Measurements from ENCODE around the gene ALG12. TPM values are rescaled to one million over a fixed set of nuclear protein-coding genes. Genes with fewer than 3 reads are reported as not detected.
A peak's percentile ranks its signal among the peaks of the same experiment; 100 is the strongest.

The ALG12 gene
- total RNA-seq, 4 donors from 2014 or later: 17.3 to 25.5 (median 22.1) TPM

DNA sequence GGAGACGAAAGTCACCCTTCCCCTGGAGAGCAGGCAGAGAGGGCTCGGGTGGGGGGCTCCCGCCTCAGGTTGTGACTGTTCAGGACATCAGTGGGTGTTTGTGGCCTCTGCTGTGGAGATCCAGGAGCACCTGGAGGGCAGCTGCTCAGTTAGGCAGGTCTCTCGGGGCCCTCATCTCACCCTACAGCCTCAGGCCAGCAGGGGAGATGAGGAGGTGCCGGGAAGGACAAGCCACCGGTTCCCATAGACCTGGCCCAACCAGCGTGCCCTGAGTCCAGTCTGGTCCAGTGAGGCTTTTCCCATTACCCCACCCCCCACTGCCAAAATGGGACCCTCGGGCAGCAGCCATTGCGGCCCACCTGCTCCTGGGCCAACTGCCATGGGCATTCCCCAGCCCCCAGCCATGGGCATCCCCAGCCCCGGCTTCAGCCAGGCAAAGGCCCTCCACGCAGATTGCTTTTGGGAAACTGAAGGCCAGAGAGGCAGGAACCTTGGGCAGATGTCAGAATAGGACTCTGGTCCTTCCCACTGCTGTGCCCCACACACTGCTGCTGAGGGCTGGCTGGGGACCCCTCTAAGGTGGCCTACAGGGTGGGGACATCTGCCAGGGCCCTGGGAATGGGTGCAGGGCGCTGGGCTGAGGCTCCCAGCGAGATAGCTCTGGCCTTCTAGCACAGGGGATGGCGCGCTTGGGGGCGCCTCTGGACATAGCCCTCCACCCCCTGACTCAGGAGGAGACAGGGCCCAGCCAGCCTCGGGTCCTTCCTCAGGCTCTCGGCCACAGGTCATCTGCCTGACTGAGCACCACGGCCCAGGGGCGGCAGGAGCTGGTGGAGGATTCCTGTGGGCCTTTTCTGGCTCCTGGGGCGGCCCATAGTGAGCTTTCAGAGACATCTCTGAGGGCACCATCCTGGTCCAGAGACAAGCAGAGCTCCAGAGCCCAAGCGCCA lies 47.1 kb upstream of the ALG12 start:
- peak overlapping the region; percentile 75 to 86 (median 76) for H3K27ac ChIP-seq
- H3K4me3 ChIP-seq: no peak overlapping the region
- H3K36me3 ChIP-seq: peaks cover 0 to 40% (median 0%) of the 10 kb centered on the region in 3 donors
- TF ChIP-seq, protein P1, sequence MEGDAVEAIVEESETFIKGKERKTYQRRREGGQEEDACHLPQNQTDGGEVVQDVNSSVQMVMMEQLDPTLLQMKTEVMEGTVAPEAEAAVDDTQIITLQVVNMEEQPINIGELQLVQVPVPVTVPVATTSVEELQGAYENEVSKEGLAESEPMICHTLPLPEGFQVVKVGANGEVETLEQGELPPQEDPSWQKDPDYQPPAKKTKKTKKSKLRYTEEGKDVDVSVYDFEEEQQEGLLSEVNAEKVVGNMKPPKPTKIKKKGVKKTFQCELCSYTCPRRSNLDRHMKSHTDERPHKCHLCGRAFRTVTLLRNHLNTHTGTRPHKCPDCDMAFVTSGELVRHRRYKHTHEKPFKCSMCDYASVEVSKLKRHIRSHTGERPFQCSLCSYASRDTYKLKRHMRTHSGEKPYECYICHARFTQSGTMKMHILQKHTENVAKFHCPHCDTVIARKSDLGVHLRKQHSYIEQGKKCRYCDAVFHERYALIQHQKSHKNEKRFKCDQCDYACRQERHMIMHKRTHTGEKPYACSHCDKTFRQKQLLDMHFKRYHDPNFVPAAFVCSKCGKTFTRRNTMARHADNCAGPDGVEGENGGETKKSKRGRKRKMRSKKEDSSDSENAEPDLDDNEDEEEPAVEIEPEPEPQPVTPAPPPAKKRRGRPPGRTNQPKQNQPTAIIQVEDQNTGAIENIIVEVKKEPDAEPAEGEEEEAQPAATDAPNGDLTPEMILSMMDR (IDR thresholded peaks at IDR 0.05): no peak
- TF ChIP-seq POLR2A (IDR thresholded peaks at IDR 0.05): no peak
- peak in 2 of 3 donors; percentile 45 to 56 for DNase-seq
- H3K4me1 ChIP-seq: peaks cover 6 to 67% (median 41%) of the 10 kb centered on the region in 4 donors
- H3K27me3 ChIP-seq: no peaks in the 10 kb centered on the region
- peaks cover 0 to 3% (median 0%) of the 10 kb centered on the region in 4 donors for H3K9me3 ChIP-seq

DNA sequence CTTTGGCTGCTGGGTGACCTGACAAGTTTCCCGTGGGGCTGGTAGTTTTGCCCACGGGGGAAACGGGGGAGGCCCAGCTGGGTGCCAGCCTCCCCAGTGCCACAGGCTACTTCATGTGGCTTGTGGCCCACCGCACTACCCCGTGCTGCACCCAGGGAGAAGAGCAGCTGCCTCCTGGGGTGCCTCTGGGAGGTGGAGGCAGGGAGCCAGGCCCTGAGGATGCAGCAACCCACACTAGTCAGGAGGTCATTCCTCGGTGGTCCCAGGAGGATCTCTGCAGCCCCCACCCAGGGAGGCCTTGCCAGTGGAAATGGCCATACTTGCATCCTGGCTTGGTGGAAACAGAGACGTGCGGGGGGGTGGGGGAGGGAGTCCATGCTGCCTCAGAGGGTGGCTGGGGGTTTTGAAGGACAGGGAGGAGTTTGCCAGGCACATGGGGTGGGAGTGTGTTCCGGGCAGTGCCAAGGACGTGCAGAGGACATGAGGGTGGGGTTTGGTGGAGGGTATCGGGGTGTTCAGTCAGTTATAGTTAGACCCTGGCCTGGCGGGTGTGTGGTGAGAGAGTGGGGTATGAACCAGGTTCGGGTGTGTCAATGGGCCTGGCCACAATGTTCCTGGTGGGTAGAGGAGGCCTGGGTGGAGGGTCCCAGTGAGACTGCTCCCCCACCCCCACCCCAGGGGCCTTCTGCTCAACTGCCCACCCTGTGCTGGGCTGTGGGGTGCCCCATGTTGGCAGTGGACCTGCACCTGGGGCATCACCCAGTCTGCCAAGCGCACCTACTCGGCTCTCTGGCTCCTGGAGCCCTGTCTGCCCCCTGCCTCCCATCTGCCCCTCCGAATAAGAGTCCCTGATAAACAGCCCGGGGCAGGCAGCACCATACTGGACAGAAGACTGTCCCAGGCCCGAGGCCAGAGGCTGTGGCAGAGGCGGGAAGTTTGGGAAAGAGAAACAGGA lies 46.2 kb upstream of the ALG12 start:
- Histone ChIP-seq H3K4me1 (peaks cover 0 to 65% (median 42%) of the 10 kb centered on the region in 4 donors), H3K27me3 (no peaks in the 10 kb centered on the region), H3K9me3 (peaks cover 0 to 3% (median 0%) of the 10 kb centered on the region in 4 donors), H3K27ac (peak overlapping the region; percentile 86 to 99 (median 98)), H3K4me3 (peak overlapping the region in 2 of 4 donors; percentile 96 to 99), H3K36me3 (peaks cover 0 to 40% (median 0%) of the 10 kb centered on the region in 3 donors)
- DNase-seq: peak in 2 of 3 donors; percentile 45 to 51
- TF ChIP-seq POLR2A (IDR thresholded peaks at IDR 0.05): no peak
- TF ChIP-seq, protein P1 (IDR thresholded peaks at IDR 0.05): no peak

DNA sequence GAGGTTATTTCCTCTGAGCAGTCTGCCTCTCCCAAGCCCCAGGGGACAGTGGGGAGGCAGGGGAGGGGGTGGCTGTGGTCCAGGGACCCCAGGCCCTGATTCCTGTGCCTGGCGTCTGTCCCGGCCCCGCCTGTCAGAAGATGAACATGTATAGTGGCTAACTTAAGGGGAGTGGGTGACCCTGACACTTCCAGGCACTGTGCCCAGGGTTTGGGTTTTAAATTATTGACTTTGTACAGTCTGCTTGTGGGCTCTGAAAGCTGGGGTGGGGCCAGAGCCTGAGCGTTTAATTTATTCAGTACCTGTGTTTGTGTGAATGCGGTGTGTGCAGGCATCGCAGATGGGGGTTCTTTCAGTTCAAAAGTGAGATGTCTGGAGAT lies 45.4 kb upstream of the ALG12 start:
- Histone ChIP-seq H3K9me3 (peaks cover 0 to 3% (median 0%) of the 10 kb centered on the region in 4 donors), H3K27ac (peak overlapping the region; percentile 86 to 99 (median 98)), H3K27me3 (no peaks in the 10 kb centered on the region), H3K36me3 (peaks cover 0 to 40% (median 0%) of the 10 kb centered on the region in 3 donors), H3K4me3 (peak overlapping the region in 3 of 4 donors; percentile 65 to 99 (median 96)), H3K4me1 (peaks cover 3 to 67% (median 44%) of the 10 kb centered on the region in 4 donors)
- peak in 1 of 3 donors; percentile 47 for DNase-seq
- TF ChIP-seq POLR2A (IDR thresholded peaks at IDR 0.05): no peak

DNA sequence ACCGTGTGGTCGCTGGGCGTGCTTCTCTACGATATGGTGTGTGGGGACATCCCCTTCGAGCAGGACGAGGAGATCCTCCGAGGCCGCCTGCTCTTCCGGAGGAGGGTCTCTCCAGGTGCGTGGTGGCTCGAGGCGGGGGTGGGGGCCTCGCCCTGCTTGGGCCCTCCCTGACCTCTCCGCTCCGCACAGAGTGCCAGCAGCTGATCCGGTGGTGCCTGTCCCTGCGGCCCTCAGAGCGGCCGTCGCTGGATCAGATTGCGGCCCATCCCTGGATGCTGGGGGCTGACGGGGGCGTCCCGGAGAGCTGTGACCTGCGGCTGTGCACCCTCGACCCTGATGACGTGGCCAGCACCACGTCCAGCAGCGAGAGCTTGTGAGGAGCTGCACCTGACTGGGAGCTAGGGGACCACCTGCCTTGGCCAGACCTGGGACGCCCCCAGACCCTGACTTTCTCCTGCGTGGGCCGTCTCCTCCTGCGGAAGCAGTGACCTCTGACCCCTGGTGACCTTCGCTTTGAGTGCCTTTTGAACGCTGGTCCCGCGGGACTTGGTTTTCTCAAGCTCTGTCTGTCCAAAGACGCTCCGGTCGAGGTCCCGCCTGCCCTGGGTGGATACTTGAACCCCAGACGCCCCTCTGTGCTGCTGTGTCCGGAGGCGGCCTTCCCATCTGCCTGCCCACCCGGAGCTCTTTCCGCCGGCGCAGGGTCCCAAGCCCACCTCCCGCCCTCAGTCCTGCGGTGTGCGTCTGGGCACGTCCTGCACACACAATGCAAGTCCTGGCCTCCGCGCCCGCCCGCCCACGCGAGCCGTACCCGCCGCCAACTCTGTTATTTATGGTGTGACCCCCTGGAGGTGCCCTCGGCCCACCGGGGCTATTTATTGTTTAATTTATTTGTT lies 44.8 kb upstream of the ALG12 start:
- Histone ChIP-seq H3K27me3 (no peaks in the 10 kb centered on the region), H3K4me3 (peak overlapping the region; percentile 65 to 100 (median 98)), H3K9me3 (peaks cover 0 to 3% (median 0%) of the 10 kb centered on the region in 4 donors), H3K36me3 (peaks cover 0 to 40% (median 0%) of the 10 kb centered on the region in 3 donors), H3K4me1 (peaks cover 3 to 66% (median 44%) of the 10 kb centered on the region in 4 donors), H3K27ac (peak overlapping the region; percentile 86 to 99 (median 98))
- no peak for TF ChIP-seq POLR2A (IDR thresholded peaks at IDR 0.05)
- TF ChIP-seq, protein P1 (IDR thresholded peaks at IDR 0.05): no peak
- peak in 2 of 3 donors; percentile 57 to 60 for DNase-seq

DNA sequence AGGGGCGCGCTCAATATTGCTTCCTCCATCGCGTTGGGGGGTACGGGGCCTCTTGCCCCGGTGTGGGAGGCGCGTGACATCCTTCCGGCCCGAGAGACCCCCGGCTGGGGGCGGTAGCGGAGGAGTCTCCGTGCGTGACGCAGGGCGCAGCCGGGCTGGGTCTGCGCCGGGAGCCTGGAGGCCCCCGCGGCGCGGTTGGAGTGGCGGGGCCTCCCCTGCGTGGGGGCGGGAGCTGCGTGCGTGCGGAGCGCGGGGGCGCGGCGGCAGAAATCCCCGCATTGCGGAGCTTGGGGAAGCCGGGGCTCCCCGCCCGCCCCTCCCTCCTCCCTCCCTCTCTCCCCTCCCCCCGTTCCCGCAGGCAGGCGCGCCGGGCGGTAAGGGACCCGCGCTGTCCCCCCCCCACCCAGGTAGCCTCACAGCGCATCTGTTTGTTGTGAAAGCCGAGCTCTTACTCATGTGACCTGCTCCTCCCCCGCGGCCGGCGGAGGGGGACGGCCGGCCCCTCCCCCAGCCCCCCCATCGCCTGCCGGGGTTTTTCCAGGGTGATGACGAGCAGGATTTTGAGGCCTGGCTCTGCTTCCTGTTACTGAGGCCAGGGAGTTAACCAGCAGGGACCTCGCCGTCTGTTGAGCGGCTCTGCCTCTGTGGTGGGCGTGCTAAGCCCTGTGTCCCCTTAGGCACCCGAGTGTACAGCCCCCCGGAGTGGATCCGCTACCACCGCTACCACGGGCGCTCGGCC lies 43.9 kb upstream of the ALG12 start:
- TF ChIP-seq POLR2A (IDR thresholded peaks at IDR 0.05): peak in 1 of 2 donors; percentile 59
- TF ChIP-seq, protein P1 (IDR thresholded peaks at IDR 0.05): peak in 1 of 6 experiments; percentile 23
- DNase-seq: peak; percentile 76 to 91 (median 87)
- peak overlapping the region; percentile 65 to 100 (median 98) for H3K4me3 ChIP-seq
- H3K27me3 ChIP-seq: no peaks in the 10 kb centered on the region
- H3K9me3 ChIP-seq: peaks cover 0 to 3% (median 0%) of the 10 kb centered on the region in 4 donors
- H3K36me3 ChIP-seq: peaks cover 0 to 40% (median 0%) of the 10 kb centered on the region in 3 donors
- peaks cover 3 to 64% (median 41%) of the 10 kb centered on the region in 4 donors for H3K4me1 ChIP-seq
- peak overlapping the region; percentile 86 to 99 (median 98) for H3K27ac ChIP-seq

Measured in Peyer's patch (tissue), 4 donors.